Stomach (tissue), 4 donors: ENCODE results near the gene NSF.
"Not testable (repeated sequence)": the region's sequence is repeated elsewhere in the genome, so short reads cannot be mapped to it uniquely, and the experiment has no call there.

Experiments
- POLR2A ChIP-seq, 4 donors: fragments of 450-650 bp; IDR thresholded peaks; one replicate each; pipeline ENCODE4 v1.6.1; 2016; ENCODE audit warnings: antibody characterized with exemption in 4 of 4, control low read depth in 2 of 4, mild to moderate bottlenecking in 1 of 4, moderate library complexity in 1 of 4
- TF ChIP-seq, protein P1 (sequence below), 7 experiments: fragments of 450-650 bp in 4 of 7; fragments of 200-600 bp in 3 of 7; sonication (generic) in 3 of 7; IDR thresholded peaks; one replicate each; pipeline ENCODE4 v1.5.1; 2016 to 2019; ENCODE audit warnings: antibody characterized with exemption in 7 of 7, control low read depth in 2 of 7, mild to moderate bottlenecking in 1 of 7

DNA sequence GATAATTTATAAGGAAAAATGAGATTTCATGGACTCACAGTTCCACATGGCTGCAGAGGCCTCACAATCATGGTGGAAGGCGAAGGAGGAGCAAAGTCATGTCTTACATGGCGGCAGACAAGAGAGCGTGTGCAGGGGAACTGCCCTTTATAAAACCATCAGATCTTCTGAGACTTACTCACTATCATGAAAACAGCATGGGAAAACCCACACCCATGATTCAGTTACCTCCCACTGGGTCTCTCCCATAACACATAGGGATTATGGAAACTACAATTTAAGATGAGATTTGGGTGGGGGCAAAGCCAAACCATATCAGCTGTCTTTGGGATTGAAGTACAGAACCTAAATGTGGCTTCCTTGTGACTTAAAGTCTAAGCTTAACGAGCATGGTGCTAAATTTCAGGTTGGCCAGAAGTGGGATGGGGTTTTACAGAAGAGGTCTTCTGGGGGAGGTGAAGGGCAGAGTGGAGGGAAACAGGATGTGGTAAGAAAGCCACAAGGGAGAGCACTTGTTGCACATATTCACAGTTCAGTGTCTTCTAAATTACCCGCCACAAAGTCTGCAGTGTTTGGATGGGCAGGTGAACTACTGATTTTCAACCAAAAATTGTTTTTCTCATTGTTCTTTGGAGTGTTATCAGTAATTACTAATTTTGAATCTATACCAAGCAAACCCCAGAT lies 38.4 kb downstream of the NSF start:
- not testable (repeated sequence) for TF ChIP-seq POLR2A (IDR thresholded peaks at IDR 0.05)
- TF ChIP-seq, protein P1, sequence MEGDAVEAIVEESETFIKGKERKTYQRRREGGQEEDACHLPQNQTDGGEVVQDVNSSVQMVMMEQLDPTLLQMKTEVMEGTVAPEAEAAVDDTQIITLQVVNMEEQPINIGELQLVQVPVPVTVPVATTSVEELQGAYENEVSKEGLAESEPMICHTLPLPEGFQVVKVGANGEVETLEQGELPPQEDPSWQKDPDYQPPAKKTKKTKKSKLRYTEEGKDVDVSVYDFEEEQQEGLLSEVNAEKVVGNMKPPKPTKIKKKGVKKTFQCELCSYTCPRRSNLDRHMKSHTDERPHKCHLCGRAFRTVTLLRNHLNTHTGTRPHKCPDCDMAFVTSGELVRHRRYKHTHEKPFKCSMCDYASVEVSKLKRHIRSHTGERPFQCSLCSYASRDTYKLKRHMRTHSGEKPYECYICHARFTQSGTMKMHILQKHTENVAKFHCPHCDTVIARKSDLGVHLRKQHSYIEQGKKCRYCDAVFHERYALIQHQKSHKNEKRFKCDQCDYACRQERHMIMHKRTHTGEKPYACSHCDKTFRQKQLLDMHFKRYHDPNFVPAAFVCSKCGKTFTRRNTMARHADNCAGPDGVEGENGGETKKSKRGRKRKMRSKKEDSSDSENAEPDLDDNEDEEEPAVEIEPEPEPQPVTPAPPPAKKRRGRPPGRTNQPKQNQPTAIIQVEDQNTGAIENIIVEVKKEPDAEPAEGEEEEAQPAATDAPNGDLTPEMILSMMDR (IDR thresholded peaks at IDR 0.05): not testable (repeated sequence)
